SK-N-SH (cell line): Measurements from ENCODE around the gene SULF2.

Source experiments
- CTCF ChIP-seq: fragments of 200-600 bp; sonication (generic); IDR thresholded peaks from 2 replicates; pipeline ENCODE4 v1.6.1; 2017; ENCODE audit warnings: antibody characterized with exemption, mild to moderate bottlenecking, moderate library complexity
- EP300 ChIP-seq, 2 experiments: IDR thresholded peaks; 2 replicates each; pipeline versions ENCODE4 v1.4.0 to v1.6.1; 2012; ENCODE audit warnings: borderline replicate concordance in 1 of 2, low read depth in 1 of 2, low read length in 1 of 2
- FOXM1 ChIP-seq: IDR thresholded peaks from 2 replicates; pipeline ENCODE4 v1.4.0; 2012; ENCODE audit warnings: low read depth, mild to moderate bottlenecking
- MAX ChIP-seq: IDR thresholded peaks from 2 replicates; pipeline ENCODE4 v1.4.0; 2012; ENCODE audit warnings: low read depth
- SMC3 ChIP-seq: IDR thresholded peaks from 2 replicates; pipeline ENCODE4 v1.6.1; 2012; ENCODE audit warnings: low read depth, low read length, improper control_type of control experiment
- TEAD4 ChIP-seq: IDR thresholded peaks from 2 replicates; pipeline ENCODE4 v1.4.0; 2012; ENCODE audit warnings: mild to moderate bottlenecking, borderline replicate concordance; ENCODE audit not compliant: insufficient read depth
- YY1 ChIP-seq: IDR thresholded peaks from 2 replicates; pipeline ENCODE4 v1.4.0; 2012; ENCODE audit warnings: low read depth, mild to moderate bottlenecking

- TF ChIP-seq EP300 (IDR thresholded peaks at IDR 0.05; ENCODE audit: borderline replicate concordance in 1 of 2, low read depth in 1 of 2, low read length in 1 of 2), result no peak; a peak in 1 of 4 replicates
- no peak for TF ChIP-seq CTCF
- TF ChIP-seq SMC3, result no peak
- no peak for TF ChIP-seq MAX
- no peak for TF ChIP-seq FOXM1
- no peak for TF ChIP-seq TEAD4
- TF ChIP-seq YY1, result no peak
Measured at GRCh38 chr20:47795214-47795907, 10.1 kb upstream of the SULF2 start.
